CD14-positive monocyte (primary cell): ENCODE results near the gene BTBD10. TPM values are rescaled to one million over a fixed set of nuclear protein-coding genes. Genes with fewer than 3 reads are reported as not detected.

Source experiments
- DNase-seq, 3 donors: peaks; one replicate each; pipeline ENCODE4 v3.0.0-alpha.2; 2011 to 2022
- H2AFZ ChIP-seq: 2 replicates; pipeline ENCODE4 v1.6.0; 2012; ENCODE audit warnings: mild to moderate bottlenecking, low read depth, low read length, inconsistent platforms; ENCODE audit not compliant: insufficient read depth, poor library complexity, severe bottlenecking
- H3K27ac ChIP-seq, 2 donors: 1 replicate in 1 of 2; 2 replicates in 1 of 2; pipeline ENCODE4 v1.5.1; 2012 to 2013; ENCODE audit warnings: low read length in 2 of 2, control low read depth in 1 of 2, inconsistent platforms in 1 of 2, low read depth in 1 of 2, mild to moderate bottlenecking in 1 of 2
- H3K27me3 ChIP-seq, 2 donors: one replicate each; pipeline versions ENCODE4 v1.6.0 to v1.6.1; 2011 to 2013; ENCODE audit warnings: low read length in 2 of 2; ENCODE audit not compliant: control insufficient read depth in 2 of 2, insufficient read depth in 2 of 2
- H3K36me3 ChIP-seq, 2 donors: replicated peaks in 1 of 2; 1 replicate in 1 of 2; 2 replicates in 1 of 2; pipeline versions ENCODE4 v1.5.1 to v1.6.1; 2012 to 2013; ENCODE audit warnings: low read length in 2 of 2, control low read depth in 1 of 2, inconsistent platforms in 1 of 2, mild to moderate bottlenecking in 1 of 2; ENCODE audit not compliant: insufficient read depth in 2 of 2, control insufficient read depth in 1 of 2
- H3K4me1 ChIP-seq, 2 donors: 1 replicate in 1 of 2; 2 replicates in 1 of 2; pipeline versions ENCODE4 v1.5.1 to v1.6.1; 2012 to 2013; ENCODE audit warnings: low read length in 2 of 2, control low read depth in 1 of 2, inconsistent platforms in 1 of 2, mild to moderate bottlenecking in 1 of 2, moderate library complexity in 1 of 2; ENCODE audit not compliant: insufficient read depth in 2 of 2, control insufficient read depth in 1 of 2
- H3K4me2 ChIP-seq: replicated peaks from 2 replicates; pipeline ENCODE3; 2012; ENCODE audit warnings: low read length, moderate library complexity, mild to moderate bottlenecking; ENCODE audit not compliant: poor library complexity, severe bottlenecking; ENCODE audit errors: extremely low read depth
- H3K4me3 ChIP-seq, 3 experiments: fragments of 200-600 bp in 1 of 3; sonication (generic) in 1 of 3; replicated peaks in 1 of 3; 1 replicate in 2 of 3; 2 replicates in 1 of 3; pipeline ENCODE4 v1.5.1; 2011 to 2013; ENCODE audit warnings: low read length in 3 of 3, mild to moderate bottlenecking in 3 of 3, control low read depth in 2 of 3, low read depth in 2 of 3, inconsistent platforms in 1 of 3, moderate library complexity in 1 of 3
- H3K79me2 ChIP-seq: 2 replicates; pipeline ENCODE4 v1.6.0; 2012; ENCODE audit warnings: mild to moderate bottlenecking, control low read depth, inconsistent platforms, low read length, moderate library complexity; ENCODE audit not compliant: insufficient read depth
- H3K9ac ChIP-seq: 2 replicates; pipeline ENCODE4 v1.6.0; 2017; ENCODE audit warnings: low read length, mild to moderate bottlenecking; ENCODE audit not compliant: insufficient read depth, poor library complexity, severe bottlenecking
- H3K9me3 ChIP-seq, 2 donors: replicated peaks in 1 of 2; 1 replicate in 1 of 2; 2 replicates in 1 of 2; pipeline versions ENCODE4 v1.5.1 to v1.6.1; 2012 to 2013; ENCODE audit warnings: low read length in 2 of 2, control low read depth in 1 of 2; ENCODE audit not compliant: control insufficient read depth in 1 of 2, insufficient read depth in 1 of 2
- H4K20me1 ChIP-seq: 2 replicates; pipeline ENCODE4 v1.6.0; 2012; ENCODE audit warnings: mild to moderate bottlenecking, low read length, control low read depth, moderate library complexity; ENCODE audit not compliant: insufficient read depth
- H3K27ac Mint-ChIP-seq, 7 donors: one replicate each; pipeline ENCODE4 v1.8.0; 2020; ENCODE audit warnings: mild to moderate bottlenecking in 7 of 7, mixed read lengths in 7 of 7, moderate library complexity in 6 of 7, inconsistent platforms in 2 of 7
- H3K27me3 Mint-ChIP-seq, 3 donors: one replicate each; pipeline ENCODE4 v1.8.0; 2021 to 2022; ENCODE audit warnings: low read depth in 3 of 3, mild to moderate bottlenecking in 3 of 3, mixed read lengths in 3 of 3, moderate library complexity in 3 of 3, inconsistent platforms in 1 of 3
- H3K36me3 Mint-ChIP-seq, 2 donors: one replicate each; pipeline ENCODE4 v1.8.0; 2020; ENCODE audit warnings: mixed read lengths in 2 of 2, inconsistent platforms in 1 of 2, mild to moderate bottlenecking in 1 of 2
- H3K4me1 Mint-ChIP-seq: one replicate; pipeline ENCODE4 v1.8.0; 2020; ENCODE audit warnings: mild to moderate bottlenecking, mixed read lengths
- H3K4me3 Mint-ChIP-seq, 2 donors: one replicate each; pipeline ENCODE4 v1.8.0; 2020; ENCODE audit warnings: mild to moderate bottlenecking in 2 of 2, mixed read lengths in 2 of 2, moderate library complexity in 1 of 2
- H3K9me3 Mint-ChIP-seq, 7 donors: one replicate each; pipeline ENCODE4 v1.8.0; 2020 to 2022; ENCODE audit warnings: mixed read lengths in 7 of 7, mild to moderate bottlenecking in 6 of 7, moderate library complexity in 6 of 7, inconsistent platforms in 2 of 7
- WGBS: methylation state at CpG from one replicate; pipeline ENCODE4 v1.1.5; 2013; ENCODE audit warnings: missing lambda C conversion rate; ENCODE audit not compliant: insufficient coverage; 5-methylcytosine and 5-hydroxymethylcytosine counted together
- intact Hi-C, 2 donors: fragments of 100-400 bp; cut with micrococcal nuclease; formaldehyde crosslinking; loops; one replicate each; pipeline versions ENCODE4 v1.15.0 to v1.15.1; 2023
- polyA plus RNA-seq, 3 donors: library from polyadenylated mRNA; depleted of rRNA in 1 of 3; unstranded in 2 of 3; stranded (reverse) in 1 of 3; fragments of 300-500 nt in 2 of 3; fragments of >200 nt in 1 of 3; fragmentation: Illumina TruSeq in 2 of 3; gene quantifications; 1 replicate in 2 of 3; 2 replicates in 1 of 3; pipeline ENCODE4 v1.2.3, GENCODE V29; 2012 to 2021
- TF ChIP-seq, protein P1 (sequence below): fragments of 200-600 bp; IDR thresholded peaks from one replicate; pipeline ENCODE4 v1.8.0; 2022; ENCODE audit warnings: antibody characterized with exemption, mild to moderate bottlenecking

BTBD10 gene
- polyA plus RNA-seq, 3 donors: 9.6 to 19.8 (median 13.8) TPM

DNA sequence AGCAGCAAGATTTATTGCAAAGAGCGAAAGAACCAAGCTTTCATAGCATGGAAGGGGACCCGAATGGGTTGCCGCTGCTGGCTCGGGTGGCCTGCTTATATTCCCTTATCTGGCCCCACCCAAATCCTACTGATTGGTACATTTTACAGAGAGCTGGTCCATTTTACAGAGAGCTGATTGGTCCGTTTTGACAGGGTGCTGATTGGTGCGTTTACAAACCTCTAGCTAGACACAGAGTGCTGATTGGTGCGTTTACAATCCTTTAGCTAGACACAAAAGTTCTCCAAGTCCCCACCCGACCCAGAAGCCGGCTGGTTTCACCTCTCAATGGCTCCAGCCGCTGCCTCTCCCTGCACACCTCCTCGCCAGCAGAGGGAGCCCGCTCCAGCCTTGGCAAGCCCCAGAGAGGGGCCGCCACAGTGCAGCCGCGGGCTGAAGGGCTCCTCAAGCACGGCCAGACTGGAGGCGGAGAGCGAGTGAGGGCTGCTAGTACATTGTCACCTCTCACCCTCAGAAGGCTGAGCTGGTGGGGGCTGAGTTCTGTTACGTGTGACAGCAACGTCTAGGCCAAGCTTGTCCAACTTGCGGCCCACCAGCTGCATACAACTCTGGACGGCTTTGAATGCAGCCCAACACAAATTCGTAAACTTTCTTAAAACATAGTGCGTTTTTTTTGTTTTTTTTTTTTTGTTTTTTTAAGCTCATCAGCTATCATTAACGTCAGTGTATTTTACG lies 24.1 kb upstream of the BTBD10 start:
- H3K4me1 ChIP-seq: no peaks in the 10 kb centered on the region
- peak overlapping the region; percentile 63 for H2AFZ ChIP-seq
- Mint-ChIP-seq H3K4me1 (peaks cover 5% of the 10 kb centered on the region), H3K27ac (no peak overlapping the region), H3K36me3 (no peaks in the 10 kb centered on the region), H3K27me3 (peaks cover 2 to 8% (median 7%) of the 10 kb centered on the region in 3 donors), H3K4me3 (peak overlapping the region; percentile 60 to 70), H3K9me3 (peaks cover 12 to 22% (median 18%) of the 10 kb centered on the region in 7 donors)
- H3K27me3 ChIP-seq: no peaks in the 10 kb centered on the region
- intact Hi-C loops: no loop called here
- no peaks in the 10 kb centered on the region for H3K36me3 ChIP-seq
- no peaks in the 10 kb centered on the region for H3K9me3 ChIP-seq
- peak overlapping the region; percentile 40 for H3K9ac ChIP-seq
- peak overlapping the region; percentile 48 for H3K4me2 ChIP-seq
- H4K20me1 ChIP-seq: no peaks in the 10 kb centered on the region
- H3K27ac ChIP-seq: no peak overlapping the region
- peak; percentile 17 to 44 (median 27) for DNase-seq
- TF ChIP-seq, protein P1, sequence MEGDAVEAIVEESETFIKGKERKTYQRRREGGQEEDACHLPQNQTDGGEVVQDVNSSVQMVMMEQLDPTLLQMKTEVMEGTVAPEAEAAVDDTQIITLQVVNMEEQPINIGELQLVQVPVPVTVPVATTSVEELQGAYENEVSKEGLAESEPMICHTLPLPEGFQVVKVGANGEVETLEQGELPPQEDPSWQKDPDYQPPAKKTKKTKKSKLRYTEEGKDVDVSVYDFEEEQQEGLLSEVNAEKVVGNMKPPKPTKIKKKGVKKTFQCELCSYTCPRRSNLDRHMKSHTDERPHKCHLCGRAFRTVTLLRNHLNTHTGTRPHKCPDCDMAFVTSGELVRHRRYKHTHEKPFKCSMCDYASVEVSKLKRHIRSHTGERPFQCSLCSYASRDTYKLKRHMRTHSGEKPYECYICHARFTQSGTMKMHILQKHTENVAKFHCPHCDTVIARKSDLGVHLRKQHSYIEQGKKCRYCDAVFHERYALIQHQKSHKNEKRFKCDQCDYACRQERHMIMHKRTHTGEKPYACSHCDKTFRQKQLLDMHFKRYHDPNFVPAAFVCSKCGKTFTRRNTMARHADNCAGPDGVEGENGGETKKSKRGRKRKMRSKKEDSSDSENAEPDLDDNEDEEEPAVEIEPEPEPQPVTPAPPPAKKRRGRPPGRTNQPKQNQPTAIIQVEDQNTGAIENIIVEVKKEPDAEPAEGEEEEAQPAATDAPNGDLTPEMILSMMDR: peak; percentile 50
- WGBS: 69% methylated on average over 21 of the region's 26 CpGs
- H3K4me3 ChIP-seq: peak overlapping the region; percentile 26 to 51 (median 27)
- no peaks in the 10 kb centered on the region for H3K79me2 ChIP-seq

- Mint-ChIP-seq H3K4me1 (no peaks in the 10 kb centered on the region), H3K27ac (no peak overlapping the region), H3K36me3 (no peaks in the 10 kb centered on the region), H3K9me3 (peaks cover 3 to 24% (median 14%) of the 10 kb centered on the region in 7 donors), H3K27me3 (peaks cover 4 to 6% (median 5%) of the 10 kb centered on the region in 3 donors), H3K4me3 (no peak overlapping the region)
- Histone ChIP-seq H3K4me2 (no peak overlapping the region), H4K20me1 (no peaks in the 10 kb centered on the region), H3K9ac (no peak overlapping the region), H3K79me2 (no peaks in the 10 kb centered on the region), H3K9me3 (no peaks in the 10 kb centered on the region), H3K27me3 (no peaks in the 10 kb centered on the region), H3K36me3 (no peaks in the 10 kb centered on the region), H3K4me3 (no peak overlapping the region), H2AFZ (no peak overlapping the region), H3K27ac (no peak overlapping the region), H3K4me1 (no peaks in the 10 kb centered on the region)
- WGBS: 98% methylated on average over 8 of the region's 9 CpGs
- TF ChIP-seq, protein P1: no peak
- intact Hi-C loops: no loop called here
- no peak for DNase-seq
Measured at GRCh38 chr11:13480198-13480597, 17.2 kb upstream of the BTBD10 start.
